ENCODE results near the gene CCDC183.

- TF ChIP-seq ZNF274 (IDR thresholded peaks at IDR 0.05; ENCODE audit: low read depth, low read length), result no peak
- TF ChIP-seq SUZ12 (IDR thresholded peaks at IDR 0.05; ENCODE audit: extremely low read depth, insufficient read depth, insufficient read length), result no peak
Measured at GRCh38 chr9:136845465-136846260, 49.5 kb downstream of the CCDC183 start.
